Brain microvascular endothelial cell (primary cell): ENCODE data around the gene ARHGEF16.

Source experiments
- DNase-seq: peaks from one replicate; pipeline ENCODE4 v3.0.0-alpha.2; 2020
- H3K27ac ChIP-seq: fragments of 250-450 bp; sonication (Bioruptor Pico); 2 replicates; pipeline ENCODE4 v1.5.1; 2020; ENCODE audit warnings: mild to moderate bottlenecking, moderate library complexity
- H3K27me3 ChIP-seq: fragments of 250-450 bp; sonication (Bioruptor Pico); replicated peaks from 2 replicates; pipeline ENCODE4 v1.5.1; 2020; ENCODE audit warnings: mild to moderate bottlenecking
- H3K36me3 ChIP-seq: fragments of 250-450 bp; sonication (Bioruptor Pico); replicated peaks from 2 replicates; pipeline ENCODE4 v1.5.1; 2020; ENCODE audit warnings: mild to moderate bottlenecking
- H3K4me3 ChIP-seq: 2 replicates; pipeline ENCODE4 v1.5.1; 2011; ENCODE audit warnings: low read depth, mild to moderate bottlenecking, control low read depth, low read length, moderate library complexity
- CTCF ChIP-seq: IDR thresholded peaks from 2 replicates; pipeline ENCODE4 v1.5.1; 2011; ENCODE audit warnings: low read depth, mild to moderate bottlenecking, moderate library complexity, low read length, control low read depth, inconsistent platforms; ENCODE audit errors: missing control alignments
- in situ Hi-C: cut with HindIII; loops from 2 replicates; pipeline ENCODE4 v1.10.0; 2017; ENCODE audit warnings: low sequenced_read_pairs, low pct_ligation_motif_present

ARHGEF16 gene

DNA sequence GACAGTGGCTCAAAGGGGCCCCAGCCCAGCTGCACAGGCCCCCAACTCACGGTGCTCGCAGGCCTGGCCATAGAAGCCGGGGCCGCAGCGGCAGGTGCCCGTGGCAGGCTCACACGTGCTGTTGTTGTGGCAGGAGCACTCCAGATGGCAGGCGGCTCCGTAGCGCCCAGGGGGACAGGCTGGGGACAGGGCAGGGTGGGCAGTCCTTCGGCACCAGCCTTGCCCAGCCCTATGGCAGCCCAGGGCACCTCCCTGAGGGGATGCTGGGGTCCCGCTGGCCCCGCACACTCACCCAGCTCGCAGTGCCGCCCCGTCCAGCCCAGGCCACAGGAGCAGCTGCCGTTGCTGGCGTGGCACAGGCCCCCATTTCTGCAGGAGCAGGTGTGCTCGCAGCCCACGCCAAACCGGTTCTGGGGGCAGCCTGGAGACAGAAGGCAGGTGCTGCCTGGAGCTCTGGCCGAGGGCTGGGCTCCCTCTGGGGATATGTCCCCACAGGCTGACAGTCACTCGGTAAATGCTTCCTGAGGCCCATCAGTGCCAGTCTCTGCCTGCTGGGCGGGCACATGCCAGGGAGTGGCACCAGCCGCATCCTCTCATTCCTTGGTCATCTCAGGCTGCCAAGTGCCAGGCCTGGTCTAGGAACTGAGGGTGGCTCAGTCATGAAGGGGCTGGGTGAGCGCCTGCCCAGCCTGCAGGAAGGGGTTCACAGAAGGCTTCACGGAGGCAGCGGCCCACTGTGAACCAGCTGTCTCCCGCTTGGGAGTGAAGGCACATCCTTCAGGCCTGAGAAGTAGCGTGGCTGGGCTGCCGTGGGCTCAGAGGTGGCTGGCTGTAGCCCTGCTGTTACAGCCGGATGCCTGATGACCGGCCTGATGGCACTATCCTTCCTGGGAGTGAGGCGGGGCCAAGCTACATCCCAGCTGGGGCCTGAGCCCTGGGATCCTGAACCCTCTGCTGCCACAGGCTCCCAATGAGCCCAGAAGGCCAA, 40.1 kb downstream of the ARHGEF16 start:
- H3K27ac ChIP-seq, result no peak overlapping the region
- H3K4me3 ChIP-seq, result no peak overlapping the region
- no peaks in the 10 kb centered on the region for H3K36me3 ChIP-seq
- H3K27me3 ChIP-seq, result no peaks in the 10 kb centered on the region
- TF ChIP-seq CTCF, result no peak
- in situ Hi-C loops, result no loop called here
- DNase-seq, result no peak

DNA sequence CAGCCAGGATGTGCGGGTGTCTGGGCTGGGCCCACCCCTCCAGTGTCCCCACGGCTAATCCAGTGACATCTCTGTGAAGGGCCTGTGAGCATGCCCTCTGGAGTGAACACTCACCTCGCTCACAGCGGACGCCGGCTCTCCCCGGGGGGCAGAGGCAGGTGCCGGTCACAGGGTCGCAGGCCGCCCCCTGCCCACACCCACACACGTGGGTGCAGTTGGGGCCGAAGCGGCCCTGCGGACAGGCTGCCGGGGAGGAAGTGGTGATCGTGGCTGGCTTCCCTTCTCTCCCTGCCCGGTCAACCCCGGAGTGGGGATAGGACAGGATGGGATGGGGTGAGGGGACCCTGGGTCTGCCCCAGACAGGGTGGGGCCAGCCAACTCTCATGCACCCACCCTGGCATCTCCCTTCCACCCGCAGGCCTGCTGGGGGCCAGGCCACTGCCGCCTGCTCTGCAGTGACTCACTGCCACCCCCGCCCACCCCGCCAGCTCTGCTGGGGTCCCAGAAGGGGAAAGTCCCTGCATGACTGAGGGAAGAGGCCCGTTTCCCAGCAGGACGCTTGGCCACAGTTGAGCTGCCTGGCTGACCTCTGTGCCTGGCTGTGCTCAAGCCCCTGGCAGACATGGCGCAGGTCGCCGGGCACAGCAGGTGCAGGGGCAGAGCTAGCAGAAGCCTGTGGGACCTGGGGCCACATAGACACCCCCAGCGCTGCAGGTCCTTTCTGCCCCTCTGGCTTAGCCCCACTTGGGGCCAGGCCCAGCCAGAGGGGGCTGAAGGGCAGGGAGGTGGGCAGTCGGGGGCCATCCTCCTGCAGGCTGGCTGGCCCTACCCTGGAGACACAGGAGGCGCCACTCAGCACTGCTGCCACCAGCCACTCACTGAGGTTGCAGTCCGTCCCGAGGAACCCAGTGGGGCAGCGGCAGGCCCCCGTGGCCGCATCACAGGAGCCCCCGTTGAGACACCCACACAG, 41.6 kb downstream of the ARHGEF16 start:
- no peaks in the 10 kb centered on the region for H3K27me3 ChIP-seq
- peak; percentile 55 for DNase-seq
- no peaks in the 10 kb centered on the region for H3K36me3 ChIP-seq
- H3K27ac ChIP-seq, result no peak overlapping the region
- no peak for TF ChIP-seq CTCF
- in situ Hi-C loops, result no loop called here
- no peak overlapping the region for H3K4me3 ChIP-seq

DNA sequence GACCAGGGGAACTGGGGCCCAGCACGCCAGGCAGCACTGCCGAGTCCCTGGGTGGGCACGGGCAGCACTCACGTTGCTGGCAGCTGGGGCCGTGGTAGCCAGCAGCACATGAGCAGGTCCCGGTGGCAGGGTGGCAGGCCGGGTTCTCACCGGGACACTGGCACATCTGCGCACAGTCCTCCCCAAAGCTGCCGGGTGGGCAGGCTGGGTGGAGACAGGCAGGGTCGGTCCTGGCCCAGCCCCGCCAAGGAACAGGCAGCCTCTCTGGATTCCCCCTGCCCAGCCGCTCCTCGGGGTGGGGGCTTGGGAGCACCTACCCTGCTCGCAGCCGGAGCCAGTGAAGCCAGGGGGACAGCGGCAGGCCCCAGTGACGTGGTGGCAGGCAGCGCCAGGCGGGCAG, 42.5 kb downstream of the ARHGEF16 start:
- TF ChIP-seq CTCF, result no peak
- DNase-seq, result no peak
- Histone ChIP-seq H3K27ac (no peak overlapping the region), H3K27me3 (no peaks in the 10 kb centered on the region), H3K36me3 (no peaks in the 10 kb centered on the region), H3K4me3 (no peak overlapping the region)
- in situ Hi-C loops, result no loop called here

DNA sequence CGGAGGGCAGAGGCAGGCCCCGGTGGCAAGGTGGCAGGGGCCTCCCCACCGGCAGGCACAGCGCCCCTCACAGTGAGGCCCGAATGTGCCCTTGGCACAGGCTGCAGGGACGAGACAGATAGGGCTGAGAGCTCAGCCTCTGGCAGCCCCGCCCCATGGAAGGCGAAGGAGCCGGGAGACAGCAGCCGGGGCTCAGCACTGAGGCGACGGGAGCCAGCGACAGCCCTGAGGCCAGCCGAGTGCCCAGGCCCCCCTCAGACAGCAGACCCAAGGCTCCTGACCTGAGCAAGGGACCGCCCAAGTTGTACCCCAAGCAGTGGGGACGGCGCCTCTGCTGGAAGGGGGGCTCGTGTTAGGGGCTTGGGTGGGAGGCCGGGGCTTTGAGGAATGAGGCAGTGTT, 43.1 kb downstream of the ARHGEF16 start:
- H3K27ac ChIP-seq, result no peak overlapping the region
- H3K4me3 ChIP-seq, result no peak overlapping the region
- in situ Hi-C loops, result no loop called here
- H3K27me3 ChIP-seq, result no peaks in the 10 kb centered on the region
- no peak for DNase-seq
- H3K36me3 ChIP-seq, result no peaks in the 10 kb centered on the region
- no peak for TF ChIP-seq CTCF

GRCh38 chr1:3498246-3498930, 43.9 kb downstream of the ARHGEF16 start:
- Histone ChIP-seq H3K36me3 (no peaks in the 10 kb centered on the region), H3K27me3 (no peaks in the 10 kb centered on the region), H3K4me3 (no peak overlapping the region), H3K27ac (no peak overlapping the region)
- TF ChIP-seq CTCF, result no peak
- in situ Hi-C loops, result no loop called here
- no peak for DNase-seq
